Smooth muscle cell (in vitro differentiated cells): ENCODE measurements around the gene LRP1. TPM values are rescaled to one million over a fixed set of nuclear protein-coding genes. Genes with fewer than 3 reads are reported as not detected.

ENCODE experiments used
- DNase-seq: peaks from one replicate; lab custom pipeline; 2025; ENCODE audit not compliant: unreplicated experiment; lab: John Stamatoyannopoulos, UW
- H2AFZ ChIP-seq: fragments of 200-600 bp; sonication (generic); 2 replicates; pipeline ENCODE4 v1.6.0; 2016; ENCODE audit warnings: antibody characterized with exemption, low read depth, mild to moderate bottlenecking
- H3F3A ChIP-seq: fragments of 200-600 bp; sonication (generic); 2 replicates; pipeline ENCODE4 v1.6.0; 2017; ENCODE audit warnings: antibody characterized with exemption, low read depth
- H3K27ac ChIP-seq: fragments of 200-600 bp; sonication (generic); 2 replicates; pipeline ENCODE4 v1.5.1; 2016; ENCODE audit warnings: low read depth, mild to moderate bottlenecking
- H3K27me3 ChIP-seq: fragments of 200-600 bp; sonication (generic); 2 replicates; pipeline ENCODE4 v1.6.1; 2016; ENCODE audit warnings: low read depth, mild to moderate bottlenecking
- H3K36me3 ChIP-seq: fragments of 200-600 bp; sonication (generic); 2 replicates; pipeline ENCODE4 v1.5.1; 2016; ENCODE audit warnings: low read depth
- H3K4me1 ChIP-seq: fragments of 200-600 bp; sonication (generic); 2 replicates; pipeline ENCODE4 v1.5.1; 2016; ENCODE audit warnings: low read depth
- H3K4me2 ChIP-seq: fragments of 200-600 bp; sonication (generic); 2 replicates; pipeline ENCODE4 v1.6.0; 2016; ENCODE audit warnings: mild to moderate bottlenecking
- H3K4me3 ChIP-seq: fragments of 200-600 bp; sonication (generic); 2 replicates; pipeline ENCODE4 v1.5.1; 2016; ENCODE audit warnings: mild to moderate bottlenecking
- H3K79me2 ChIP-seq: fragments of 200-600 bp; sonication (generic); 2 replicates; pipeline ENCODE4 v1.6.0; 2016; ENCODE audit warnings: low read depth, mild to moderate bottlenecking
- H3K9ac ChIP-seq: fragments of 200-600 bp; sonication (generic); 2 replicates; pipeline ENCODE4 v1.6.0; 2016; ENCODE audit warnings: low read depth
- H3K9me3 ChIP-seq: fragments of 200-600 bp; sonication (generic); replicated peaks from 2 replicates; pipeline ENCODE4 v1.5.1; 2016; ENCODE audit warnings: low read depth
- H4K20me1 ChIP-seq: fragments of 200-600 bp; sonication (generic); 2 replicates; pipeline ENCODE4 v1.6.0; 2016; ENCODE audit warnings: low read depth
- CTCF ChIP-seq: fragments of 200-600 bp; sonication (generic); IDR thresholded peaks from 2 replicates; pipeline ENCODE4 v1.5.1; 2017; ENCODE audit warnings: borderline replicate concordance, mild to moderate bottlenecking, antibody characterized with exemption; ENCODE audit not compliant: insufficient read depth, poor library complexity, severe bottlenecking
- WGBS: methylation state at CpG from one replicate; pipeline ENCODE4 v1.1.7; 2016; ENCODE audit warnings: low lambda C conversion rate; 5-methylcytosine and 5-hydroxymethylcytosine counted together
- polyA plus RNA-seq: library from polyadenylated mRNA; unstranded; fragments of >200 nt; fragmentation: Nextera tagmentation; extraction: Ambion mirVana; gene quantifications from 2 replicates; pipeline ENCODE4 v1.2.1, GENCODE V29; 2016
- total RNA-seq: library from RNA; depleted of rRNA; stranded (reverse); fragments of >200 nt; gene quantifications from 2 replicates; pipeline ENCODE4 v1.2.3, GENCODE V29; 2014

LRP1 gene
- total and polyA plus RNA-seq, 2 experiments from 2014 or later: 75.3 to 95.4 TPM

GRCh38 chr12:57240926-57241401, 112.7 kb downstream of the LRP1 start:
- Histone ChIP-seq H3K9me3 (no peaks in the 10 kb centered on the region), H4K20me1 (peaks cover 39% of the 10 kb centered on the region), H2AFZ (no peak overlapping the region), H3K4me1 (peaks cover 29% of the 10 kb centered on the region), H3K4me2 (peak overlapping the region; percentile 99), H3K9ac (no peak overlapping the region), H3K27ac (no peak overlapping the region), H3K36me3 (no peaks in the 10 kb centered on the region), H3K79me2 (no peaks in the 10 kb centered on the region), H3K4me3 (peak overlapping the region; percentile 80), H3F3A (peaks cover 11% of the 10 kb centered on the region), H3K27me3 (peaks cover 18% of the 10 kb centered on the region)
- 9% methylated on average over 19 of the region's 19 CpGs for WGBS
- DNase-seq: no peak
- TF ChIP-seq CTCF: no peak

GRCh38 chr12:57241402-57242310, 113.4 kb downstream of the LRP1 start:
- H3K27ac ChIP-seq: no peak overlapping the region
- no peak for TF ChIP-seq CTCF
- H4K20me1 ChIP-seq: peaks cover 39% of the 10 kb centered on the region
- no peak for DNase-seq
- peaks cover 29% of the 10 kb centered on the region for H3K4me1 ChIP-seq
- H2AFZ ChIP-seq: no peak overlapping the region
- no peak overlapping the region for H3K9ac ChIP-seq
- H3K79me2 ChIP-seq: no peaks in the 10 kb centered on the region
- peaks cover 18% of the 10 kb centered on the region for H3K27me3 ChIP-seq
- H3K4me3 ChIP-seq: peak overlapping the region; percentile 80
- WGBS: 18% methylated on average over 47 of the region's 48 CpGs
- peaks cover 10% of the 10 kb centered on the region for H3F3A ChIP-seq
- H3K4me2 ChIP-seq: peak overlapping the region; percentile 99
- no peaks in the 10 kb centered on the region for H3K9me3 ChIP-seq
- H3K36me3 ChIP-seq: no peaks in the 10 kb centered on the region

GRCh38 chr12:57242329-57242690, 114.0 kb downstream of the LRP1 start:
- 8% methylated on average over 10 of the region's 18 CpGs for WGBS
- peaks cover 18% of the 10 kb centered on the region for H3K27me3 ChIP-seq

More at GRCh38 chr12:57242329-57242690, 114.0 kb downstream of the LRP1 start:
- Histone ChIP-seq H4K20me1 (peaks cover 37% of the 10 kb centered on the region), H3K79me2 (no peaks in the 10 kb centered on the region), H3K4me3 (peak overlapping the region; percentile 57), H3F3A (peaks cover 4% of the 10 kb centered on the region), H3K9ac (no peak overlapping the region), H3K9me3 (no peaks in the 10 kb centered on the region), H3K4me2 (peak overlapping the region; percentile 99), H3K4me1 (peaks cover 29% of the 10 kb centered on the region), H3K36me3 (no peaks in the 10 kb centered on the region), H2AFZ (no peak overlapping the region), H3K27ac (no peak overlapping the region)
- no peak for DNase-seq
- TF ChIP-seq CTCF: no peak
